NCI-H146 treated with DMSO at 0.1 percent for 48 hours (cell line): Measurements from ENCODE around the gene MRPL18.
"Not testable (repeated sequence)": the region's sequence is repeated elsewhere in the genome, so short reads cannot be mapped to it uniquely, and the experiment has no call there.

ENCODE experiments used
- DNase-seq: peaks from one replicate; lab custom pipeline; 2025; ENCODE audit not compliant: unreplicated experiment; lab: John Stamatoyannopoulos, UW

MRPL18 gene

DNA sequence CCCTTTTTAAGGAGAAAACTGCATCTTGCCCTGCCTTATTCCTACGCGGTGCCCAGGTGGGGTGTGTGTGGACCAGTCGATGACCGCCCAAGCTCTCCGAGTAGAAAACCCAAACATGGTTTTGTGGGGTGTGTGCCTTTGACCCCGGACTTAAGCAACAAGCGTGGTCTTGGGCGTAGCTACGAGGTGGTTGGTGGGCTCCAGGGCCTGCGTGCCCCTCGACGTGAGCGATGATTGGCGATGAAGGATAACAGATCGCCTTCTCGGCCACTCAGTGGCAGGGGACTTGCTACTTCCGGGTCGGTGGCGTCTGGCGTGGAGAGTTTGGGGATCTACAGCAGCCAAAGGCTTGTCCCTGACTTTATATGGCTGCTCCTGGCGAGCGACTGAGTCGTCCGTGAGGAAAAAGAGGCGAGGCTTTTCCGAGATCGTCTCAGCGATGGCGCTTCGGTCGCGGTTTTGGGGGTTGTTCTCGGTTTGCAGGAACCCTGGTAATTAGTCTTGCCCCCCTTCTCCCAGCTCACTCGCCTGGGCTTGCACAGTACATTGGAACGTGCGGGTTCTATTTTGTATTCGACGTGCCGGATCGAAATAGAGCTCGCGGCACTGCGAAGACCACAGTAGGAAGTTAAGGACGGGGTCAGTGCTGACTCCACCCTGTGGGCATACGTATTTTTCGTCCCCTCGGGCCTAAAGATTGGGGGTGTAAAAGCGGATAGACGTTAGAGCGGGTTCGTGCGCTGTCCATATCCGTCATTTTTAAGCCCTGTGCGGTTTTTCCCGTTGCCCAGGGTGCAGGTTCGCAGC is at the start of gene MRPL18:
MRPL18 (plus strand) TSS at position 319 of the 807 bp plus-strand sequence; CDS start at position 440, 121 bp downstream.
- peak; percentile 98 for DNase-seq

DNA sequence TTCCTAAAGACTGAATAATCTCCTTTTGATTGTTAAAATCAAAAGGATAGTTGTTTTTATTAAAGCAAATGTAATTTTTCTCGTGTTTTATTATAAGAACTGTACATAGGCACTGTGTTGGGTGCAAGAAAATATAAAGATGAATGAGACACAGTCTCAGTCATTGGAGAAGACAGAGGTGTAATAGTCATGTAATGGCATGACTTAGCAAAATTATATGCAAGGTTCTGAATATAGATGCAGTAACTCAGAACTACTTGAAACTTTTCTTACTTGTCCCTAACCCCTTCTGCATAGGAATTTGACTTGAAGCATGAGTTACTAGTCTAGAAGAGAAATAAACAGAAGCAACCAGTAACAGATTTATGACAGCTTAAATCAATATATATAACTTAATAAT is 48.1 kb upstream of the MRPL18 start:
- DNase-seq, result no peak

DNA sequence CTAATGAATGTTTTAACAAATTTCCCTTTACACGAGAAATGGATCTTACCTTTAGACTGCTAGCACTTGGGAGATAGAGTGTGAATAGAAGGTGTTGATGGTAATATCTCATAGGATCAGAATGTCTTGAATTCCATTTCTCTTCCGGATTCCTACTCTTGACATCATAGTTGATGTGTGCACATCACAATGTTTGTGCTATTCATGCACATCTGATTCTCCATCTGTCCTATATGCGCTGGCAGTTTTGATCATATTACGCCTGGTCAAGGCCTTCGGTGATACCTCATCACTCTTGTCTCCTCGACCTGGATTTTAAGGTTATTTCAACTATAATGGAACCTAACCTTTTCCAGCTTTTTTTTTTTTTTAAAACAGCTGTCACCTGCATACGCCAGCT is 45.2 kb upstream of the MRPL18 start:
- DNase-seq, result no peak

DNA sequence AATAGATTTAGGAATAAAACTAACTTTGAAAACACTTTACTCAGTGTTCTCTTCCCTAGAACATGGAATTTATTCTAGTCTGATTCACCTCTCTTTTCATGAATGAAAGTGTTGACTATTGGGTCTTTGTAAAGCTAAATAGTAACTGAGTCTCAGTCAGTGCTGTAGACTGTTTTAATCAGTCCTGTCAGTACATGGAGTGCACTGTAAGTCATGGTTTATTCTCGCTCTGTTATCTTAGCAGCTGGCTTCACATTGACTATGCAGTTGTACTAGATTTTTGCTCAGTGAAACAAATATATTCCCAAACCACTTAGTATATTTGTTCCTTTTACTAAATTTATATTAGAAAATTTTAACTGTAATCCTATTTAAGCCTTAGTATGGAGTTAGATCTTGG is 43.5 kb upstream of the MRPL18 start:
- DNase-seq, result no peak

DNA sequence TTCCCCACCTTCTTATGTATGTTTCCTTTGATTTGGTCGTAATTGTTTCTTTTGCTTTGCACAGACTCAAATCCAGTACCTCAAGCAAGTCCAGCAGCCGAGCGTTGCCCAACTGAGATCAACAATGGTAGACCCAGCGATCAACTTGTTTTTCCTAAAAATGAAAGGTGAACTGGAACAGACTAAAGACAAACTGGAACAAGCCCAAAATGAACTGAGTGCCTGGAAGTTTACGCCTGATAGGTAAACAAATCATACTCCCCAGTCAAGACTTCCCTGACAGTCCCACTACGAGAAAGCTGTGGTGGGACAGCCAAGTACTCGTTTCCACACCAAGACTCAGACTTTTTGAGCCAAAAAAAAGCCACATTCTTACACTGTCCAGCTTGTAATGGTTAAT is 42.1 kb upstream of the MRPL18 start:
- not testable (repeated sequence) for DNase-seq

DNA sequence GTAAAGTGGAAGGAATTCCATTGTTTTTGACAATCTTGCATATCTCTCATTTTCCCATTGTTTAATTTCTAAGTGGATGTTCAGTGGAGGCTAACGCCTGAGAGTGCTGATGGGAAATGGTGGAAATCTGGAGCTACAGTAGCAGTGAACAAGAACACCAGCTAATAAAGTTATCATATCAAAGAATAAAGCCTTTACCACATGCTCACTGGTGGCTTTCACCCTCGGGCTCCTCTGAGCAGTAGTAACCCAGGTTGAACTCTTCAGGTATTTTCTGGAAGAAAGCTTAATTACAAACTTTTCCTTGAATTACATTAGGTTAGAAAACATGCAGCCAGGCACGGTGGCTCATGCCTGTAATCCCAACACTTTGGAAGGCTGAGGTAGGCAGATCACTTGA is 38.8 kb upstream of the MRPL18 start:
- DNase-seq, result no peak

DNA sequence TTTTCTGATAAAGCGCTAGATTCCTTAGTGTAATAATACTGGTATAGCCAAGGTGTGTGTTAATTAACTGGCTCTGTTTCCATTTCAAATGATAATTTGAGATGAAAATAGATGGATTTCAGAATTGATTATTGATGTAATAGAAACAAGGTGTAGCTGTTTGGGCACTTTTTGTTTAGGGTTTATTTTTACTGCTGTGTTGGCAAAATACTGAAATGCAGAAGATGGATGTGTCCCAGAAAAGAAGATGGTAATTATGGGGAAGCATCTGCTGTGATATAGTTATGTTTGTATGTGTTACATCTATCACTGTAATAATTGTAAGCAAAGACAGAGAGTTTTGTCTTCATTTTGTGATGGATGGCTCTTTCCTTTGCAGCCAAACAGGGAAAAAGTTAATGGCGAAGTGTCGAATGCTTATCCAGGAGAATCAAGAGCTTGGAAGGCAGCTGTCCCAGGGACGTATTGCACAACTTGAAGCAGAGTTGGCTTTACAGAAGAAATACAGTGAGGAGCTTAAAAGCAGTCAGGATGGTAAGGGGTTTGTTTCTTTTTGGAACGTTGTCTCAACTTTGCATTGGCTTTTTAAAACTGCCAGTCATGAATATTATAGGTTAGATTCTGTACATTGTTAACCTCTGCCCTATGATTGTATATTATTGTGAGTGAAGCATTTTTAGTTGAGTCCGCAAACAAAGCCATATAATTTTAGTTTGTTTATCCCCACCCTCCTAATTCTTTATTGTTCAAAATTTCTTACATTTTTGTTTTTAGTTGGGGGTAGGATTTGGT is 37.0 kb upstream of the MRPL18 start:
- no peak for DNase-seq

DNA sequence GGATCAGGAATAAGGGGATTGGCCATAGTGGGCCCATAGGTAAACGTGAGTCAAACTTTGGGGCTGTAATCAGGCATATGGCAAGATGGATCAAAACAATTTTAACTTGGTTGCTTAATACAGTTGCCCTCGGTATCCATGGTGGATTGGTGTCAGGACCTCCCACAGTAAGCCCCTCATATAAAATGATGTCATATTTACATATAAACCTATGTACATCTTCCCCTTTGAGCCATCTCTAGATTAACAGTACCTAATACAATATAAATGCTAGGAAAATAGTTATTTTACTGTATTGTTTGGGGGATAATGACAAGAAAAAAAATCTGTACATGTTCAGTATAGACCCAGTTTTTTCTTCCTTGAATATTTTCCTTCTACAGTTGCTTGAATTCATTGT is 35.9 kb upstream of the MRPL18 start:
- DNase-seq, result no peak

DNA sequence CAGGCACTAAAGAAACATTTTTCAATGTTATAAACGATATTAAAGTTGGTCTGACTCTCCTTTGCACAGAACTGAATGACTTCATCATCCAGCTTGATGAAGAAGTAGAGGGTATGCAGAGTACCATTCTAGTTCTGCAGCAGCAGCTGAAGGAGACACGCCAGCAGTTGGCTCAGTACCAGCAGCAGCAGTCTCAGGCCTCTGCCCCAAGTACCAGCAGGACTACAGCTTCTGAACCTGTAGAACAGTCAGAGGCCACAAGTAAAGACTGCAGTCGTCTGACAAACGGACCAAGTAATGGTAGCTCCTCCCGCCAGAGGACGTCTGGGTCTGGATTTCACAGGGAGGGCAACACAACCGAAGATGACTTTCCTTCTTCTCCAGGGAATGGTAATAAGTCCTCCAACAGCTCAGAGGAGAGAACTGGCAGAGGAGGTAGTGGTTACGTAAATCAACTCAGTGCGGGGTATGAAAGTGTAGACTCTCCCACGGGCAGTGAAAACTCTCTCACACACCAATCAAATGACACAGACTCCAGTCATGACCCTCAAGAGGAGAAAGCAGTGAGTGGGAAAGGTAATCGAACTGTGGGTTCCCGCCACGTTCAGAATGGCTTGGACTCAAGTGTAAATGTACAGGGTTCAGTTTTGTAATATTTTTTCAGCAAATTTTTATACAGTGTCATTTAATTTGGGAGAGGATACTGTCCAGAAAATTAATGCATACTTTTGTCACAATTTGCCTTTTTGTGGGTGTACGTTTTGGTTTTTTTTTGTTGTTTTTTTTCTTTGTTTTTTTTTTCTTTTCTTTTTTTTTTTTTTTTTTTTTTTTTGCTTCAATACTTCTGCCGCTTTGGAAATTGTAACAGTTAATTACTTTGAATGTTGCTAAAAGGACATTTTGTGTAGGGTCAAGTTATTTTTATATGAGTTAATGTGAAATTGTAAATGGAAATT is 35.0 kb upstream of the MRPL18 start:
- no peak for DNase-seq

DNA sequence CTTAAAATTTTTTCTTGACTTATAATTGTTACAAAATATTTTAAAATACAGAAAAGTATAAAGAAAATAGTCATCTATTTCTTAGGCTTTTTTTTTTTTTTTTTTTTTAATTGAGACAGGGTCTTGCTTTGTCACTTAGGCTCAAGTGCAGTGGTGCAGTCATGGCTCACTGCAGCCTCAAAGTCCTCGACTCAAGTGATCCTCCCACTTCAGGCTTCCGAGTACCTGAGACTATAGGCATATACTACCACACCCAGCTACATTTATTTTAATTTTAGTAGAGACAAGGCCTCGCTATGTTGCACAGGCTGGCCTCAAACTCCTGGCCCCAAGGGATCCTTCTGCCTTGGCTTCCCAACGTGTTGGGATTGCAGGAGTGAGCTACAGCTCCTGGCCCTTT is 33.8 kb upstream of the MRPL18 start:
- DNase-seq, result no peak

DNA sequence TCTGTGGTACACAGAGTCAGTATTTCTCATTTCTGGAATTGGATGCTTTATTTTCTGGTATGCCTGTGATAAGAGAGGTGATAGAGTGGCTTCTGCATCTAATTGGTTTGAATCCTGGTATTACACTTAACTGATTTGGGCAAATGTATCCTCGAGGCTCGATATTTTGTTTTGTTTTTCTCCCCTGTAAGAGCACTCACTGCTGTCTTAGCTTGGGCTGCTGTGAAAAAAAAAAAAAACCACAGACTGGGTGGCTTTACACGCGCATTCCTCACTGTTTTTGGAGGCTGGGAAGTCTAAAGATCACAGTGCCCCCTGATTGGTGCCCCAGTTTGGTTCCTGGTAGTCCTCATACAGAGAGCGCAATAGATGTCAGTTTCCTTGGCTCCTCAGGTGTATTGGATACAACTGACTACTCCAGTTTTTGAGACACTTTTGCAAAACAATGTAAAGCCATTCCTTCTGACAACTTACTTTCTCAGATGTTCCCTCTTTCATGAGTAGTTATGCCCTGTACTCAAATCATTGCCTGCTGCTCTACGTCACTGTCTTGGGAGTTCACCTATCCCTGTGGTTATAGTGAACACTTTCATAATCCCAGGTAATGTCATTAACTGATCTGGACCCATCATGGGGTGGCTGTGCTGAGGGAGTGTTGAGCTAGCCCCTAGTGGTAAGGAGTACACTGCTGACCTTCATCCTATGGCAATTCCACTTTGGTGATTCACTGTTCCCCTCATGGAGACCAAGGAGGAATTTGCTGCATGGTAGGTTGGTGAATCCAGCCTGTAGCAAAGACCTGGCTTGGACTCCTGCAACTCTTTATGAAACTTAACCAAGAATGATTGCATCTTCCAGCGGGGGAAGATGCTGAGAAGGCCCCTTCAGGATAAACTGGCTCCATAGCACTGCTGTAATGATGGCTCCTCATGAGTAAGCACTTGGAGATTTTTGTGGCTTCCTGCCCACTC is 32.0 kb upstream of the MRPL18 start:
- DNase-seq, result no peak

DNA sequence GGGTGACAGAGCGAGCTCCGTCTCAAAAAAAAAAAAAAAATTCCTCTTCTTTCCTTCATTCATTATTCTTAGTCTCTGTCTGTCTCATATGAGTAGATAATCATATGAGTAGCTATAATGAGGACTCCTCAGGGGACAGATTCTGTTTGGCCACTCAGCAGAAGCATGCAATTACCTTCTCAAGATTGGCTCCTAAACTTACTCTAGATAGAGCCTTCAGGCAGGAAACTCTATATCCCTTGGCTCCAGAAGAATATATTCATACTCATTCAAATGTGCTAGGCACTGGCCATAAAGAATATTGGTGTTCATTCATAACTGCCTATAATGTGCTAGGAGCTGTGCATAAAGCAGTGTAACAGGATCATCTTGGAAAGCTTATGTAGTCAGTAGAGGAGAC is 30.6 kb upstream of the MRPL18 start:
- DNase-seq, result no peak

DNA sequence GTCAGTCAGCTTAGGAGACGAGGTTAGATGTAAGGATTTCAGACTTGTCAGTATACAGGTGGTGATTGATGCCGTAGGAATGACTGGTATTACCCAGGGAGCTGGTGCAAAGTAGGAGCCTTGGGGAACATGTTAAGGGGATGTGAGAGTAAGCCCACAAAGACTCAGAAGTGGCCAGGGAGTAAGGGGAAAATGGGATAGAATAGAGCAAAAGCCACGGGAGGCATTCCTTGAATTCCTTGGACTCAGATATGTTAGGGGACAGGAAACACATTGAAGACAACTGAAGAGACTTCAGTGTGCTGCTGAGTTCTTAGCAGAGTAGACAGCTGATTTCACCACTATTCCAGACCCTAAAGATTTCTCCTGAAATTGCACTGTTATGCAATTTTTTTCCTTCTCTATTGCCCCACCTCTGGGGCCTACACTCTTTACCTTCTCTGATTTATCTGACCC is 29.6 kb upstream of the MRPL18 start:
- no peak for DNase-seq

DNA sequence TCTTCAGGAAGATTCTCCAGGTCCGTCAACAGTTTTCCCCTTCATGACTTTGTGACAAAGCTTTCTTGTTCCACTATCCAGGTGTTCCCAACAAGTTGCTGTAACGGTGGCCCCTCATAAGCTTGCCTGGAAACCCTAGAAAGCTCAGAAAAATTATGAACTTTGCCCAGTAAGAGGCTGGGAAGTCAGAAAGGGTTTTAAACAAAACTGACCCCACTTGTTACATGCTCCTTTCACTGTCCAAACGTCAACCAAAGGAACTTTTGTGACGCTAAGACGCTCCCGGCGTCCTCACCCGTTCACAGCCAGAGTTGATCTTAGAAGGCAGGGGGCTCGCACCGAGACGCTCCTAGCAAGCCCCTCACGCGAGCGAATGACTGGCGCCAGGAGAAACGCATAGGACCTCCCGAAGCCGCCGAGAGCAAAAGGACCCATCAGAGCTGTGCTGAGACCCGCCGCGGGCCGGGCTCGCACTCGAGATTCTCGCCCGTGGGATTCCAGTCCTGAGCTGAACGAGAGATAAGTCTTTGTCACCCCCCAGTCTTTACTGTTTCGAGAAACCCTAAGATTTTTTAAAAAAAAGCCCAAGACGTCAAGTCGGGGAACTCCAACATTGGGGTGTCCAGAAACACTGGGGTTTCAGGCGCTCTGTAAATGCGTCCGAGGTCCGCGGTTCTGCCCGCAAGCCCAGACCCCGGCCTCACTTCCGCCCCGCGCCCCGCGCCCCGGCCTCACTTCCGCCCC is 29.0 kb upstream of the MRPL18 start:
- DNase-seq, result no peak

DNA sequence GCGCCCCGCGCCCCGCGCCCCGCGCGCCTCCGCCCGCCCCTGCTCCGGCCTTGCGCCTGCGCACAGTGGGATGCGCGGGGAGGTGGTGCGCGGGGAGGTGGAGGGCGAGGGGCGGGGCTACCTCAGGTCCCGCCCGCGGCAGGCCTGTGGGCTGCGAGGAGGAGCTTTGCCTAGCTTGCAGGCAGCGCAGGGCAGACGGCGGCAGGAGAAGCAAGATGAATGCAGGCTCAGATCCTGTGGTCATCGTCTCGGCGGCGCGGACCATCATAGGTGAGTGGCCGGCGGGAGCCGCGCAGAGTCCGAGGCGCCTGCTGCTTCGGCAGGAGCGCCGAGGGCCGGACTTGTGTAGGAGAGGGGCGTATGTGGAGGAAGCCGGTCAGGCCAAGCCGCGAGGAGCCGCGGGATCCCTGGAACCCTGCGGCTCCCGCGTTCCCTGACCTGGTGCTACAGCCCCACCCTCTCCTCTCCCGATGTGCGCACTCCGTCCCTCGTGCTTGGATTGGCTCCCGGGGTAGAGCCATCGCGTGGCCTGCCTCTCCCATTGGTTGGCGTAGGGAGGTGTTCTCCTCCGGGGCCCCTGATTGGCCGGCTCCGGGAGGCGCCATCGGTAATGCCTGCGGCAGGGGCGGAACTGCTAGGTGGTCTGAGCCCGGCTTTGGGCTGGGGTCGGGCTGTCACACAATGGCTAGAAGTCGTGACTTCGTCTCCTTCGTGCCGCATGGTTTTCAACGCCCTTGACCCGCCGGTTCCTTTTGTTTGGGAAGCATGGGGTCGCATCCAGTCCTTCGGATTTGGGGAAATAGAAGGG is 28.2 kb upstream of the MRPL18 start, which contains the start of gene ACAT2:
ACAT2 (plus strand) TSS at position 173 of the 808 bp plus-strand sequence; CDS start at position 216, 43 bp downstream.
- DNase-seq, result peak; percentile 97

DNA sequence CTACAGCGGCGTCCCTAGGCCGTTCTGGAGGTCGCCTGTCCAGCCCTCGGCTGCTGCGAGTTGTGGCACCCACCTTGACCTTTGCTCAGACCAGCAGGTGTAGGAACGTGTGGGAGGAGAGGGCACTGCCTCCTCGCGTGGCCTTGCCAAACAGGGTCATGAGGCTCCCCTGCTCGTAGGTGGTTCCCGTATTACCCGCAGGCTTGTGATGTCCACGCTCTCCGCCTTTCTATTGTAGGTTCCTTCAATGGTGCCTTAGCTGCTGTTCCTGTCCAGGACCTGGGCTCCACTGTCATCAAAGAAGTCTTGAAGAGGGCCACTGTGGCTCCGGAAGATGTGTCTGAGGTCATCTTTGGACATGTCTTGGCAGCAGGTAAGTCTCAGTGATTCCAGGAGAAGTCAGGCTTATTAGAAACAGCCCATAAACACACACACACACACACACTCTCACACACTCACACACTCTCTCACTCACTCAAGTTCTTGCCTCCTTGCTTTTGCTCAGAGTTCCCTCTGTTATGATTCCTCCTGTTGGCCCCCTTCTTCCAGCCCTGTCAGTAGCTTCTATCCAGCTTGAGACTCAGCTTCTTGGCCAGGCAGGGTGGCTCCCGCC is 27.5 kb upstream of the MRPL18 start:
- no peak for DNase-seq

DNA sequence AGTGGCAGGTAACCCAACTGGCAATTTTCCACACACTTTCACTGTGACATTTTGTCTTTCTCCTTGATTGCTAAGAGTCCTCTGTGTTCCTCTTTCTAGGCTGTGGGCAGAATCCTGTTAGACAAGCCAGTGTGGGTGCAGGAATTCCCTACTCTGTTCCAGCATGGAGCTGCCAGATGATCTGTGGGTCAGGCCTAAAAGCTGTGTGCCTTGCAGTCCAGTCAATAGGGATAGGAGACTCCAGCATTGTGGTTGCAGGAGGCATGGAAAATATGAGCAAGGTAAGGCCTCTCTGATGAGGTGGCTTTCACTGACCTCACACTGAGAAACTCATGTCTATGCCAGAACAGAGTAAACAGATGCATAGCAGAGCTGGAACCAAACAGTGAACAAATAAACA is 23.4 kb upstream of the MRPL18 start:
- DNase-seq, result no peak

DNA sequence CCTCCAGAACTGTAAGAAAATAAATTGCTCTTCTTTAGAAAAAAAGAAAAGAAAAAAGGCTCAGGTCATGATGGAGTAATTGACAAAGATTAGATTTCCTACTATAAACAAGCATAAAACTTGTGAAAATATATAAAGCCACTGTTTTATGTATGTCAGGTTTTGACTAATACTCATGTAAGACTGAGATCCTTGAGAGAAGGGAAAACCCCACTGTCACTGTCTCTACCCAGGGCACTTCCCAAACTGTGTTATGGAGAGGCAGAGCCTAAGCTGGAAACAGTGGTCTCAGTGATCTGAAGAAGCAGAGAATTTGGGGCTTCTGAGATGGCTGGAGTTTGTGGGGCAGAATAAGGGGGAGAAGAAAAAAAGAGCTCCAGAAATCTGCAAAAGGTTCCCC is 20.8 kb upstream of the MRPL18 start:
- DNase-seq, result no peak
